Dorsolateral prefrontal cortex (tissue), 118 donors: ENCODE data around the gene ZSCAN5C. TPM values are rescaled to one million over a fixed set of nuclear protein-coding genes. Genes with fewer than 3 reads are reported as not detected.

Experiments used
- total RNA-seq, 120 experiments: library from RNA; stranded (reverse); gene quantifications; one replicate each; pipeline versions ENCODE4 v1.2.3 to v1.2.4, GENCODE V29; 2022

ZSCAN5C gene
- total RNA-seq, 120 experiments from 2014 or later = not detected

Other genes starting within 250 kb of the ZSCAN5C start
- not detected for gene NLRP5, start 215.5 kb upstream of the ZSCAN5C start, total RNA-seq
- gene ZNF787, start 81.0 kb upstream of the ZSCAN5C start, total RNA-seq = 10 to 100 TPM; 18.4 to 49.8 (median 26.0) TPM
- gene ZNF444, start 61.0 kb upstream of the ZSCAN5C start, total RNA-seq = 100 to 1,000 TPM in 1 of 120 experiments, 10 to 100 TPM in 119; 35.5 to 110 (median 56.7) TPM
- not detected for gene GALP, start 26.3 kb upstream of the ZSCAN5C start, total RNA-seq
- 1 to 10 TPM in 2 of 120 experiments, under 1 TPM in 32, not detected in 86; 0.22 to 1.7 (median 0.43) TPM for gene ZSCAN5B, start 4.5 kb upstream of the ZSCAN5C start, total RNA-seq
- gene EDDM13, start 70.5 kb downstream of the ZSCAN5C start, total RNA-seq = 1 to 10 TPM in 3 of 120 experiments, under 1 TPM in 1, not detected in 116; 0.83 to 1.8 (median 1.4) TPM
- 10 to 100 TPM in 118 of 120 experiments, 1 to 10 TPM in 2; 9.6 to 36.8 (median 16.9) TPM for gene ZSCAN5A, start 112.6 kb downstream of the ZSCAN5C start, total RNA-seq
- gene ZNF582, start 191.3 kb downstream of the ZSCAN5C start, total RNA-seq = 10 to 100 TPM in 41 of 120 experiments, 1 to 10 TPM in 79; 5.1 to 16.3 (median 9.0) TPM
- gene ZNF583, start 202.1 kb downstream of the ZSCAN5C start, total RNA-seq = 10 to 100 TPM; 10.0 to 26.2 (median 16.7) TPM